T-helper 17 cell (primary cell): ENCODE data around the gene ASAP2. TPM values are rescaled to one million over a fixed set of nuclear protein-coding genes. Genes with fewer than 3 reads are reported as not detected.

Experiments
- ATAC-seq: fragments of 150-1000 bp; cut with Tn5 transposase; 2 replicates; pipeline ENCODE4 v1.10.0; 2021; ENCODE audit warnings: mild to moderate bottlenecking, moderate library complexity
- DNase-seq, 3 donors: peaks; one replicate each; pipeline versions ENCODE4 v3.0.0 to v3.0.0-alpha.2; 2020 to 2021
- H3K9me3 ChIP-seq: one replicate; pipeline ENCODE4 v1.7.0; 2013; ENCODE audit warnings: low read length, mild to moderate bottlenecking; ENCODE audit not compliant: control insufficient read depth, poor library complexity, severe bottlenecking
- H3K27ac Mint-ChIP-seq: one replicate; pipeline ENCODE4 v1.8.0; 2022; ENCODE audit warnings: mild to moderate bottlenecking, moderate library complexity, mixed read lengths
- H3K27me3 Mint-ChIP-seq: one replicate; pipeline ENCODE4 v1.8.0; 2022; ENCODE audit warnings: mixed read lengths
- H3K36me3 Mint-ChIP-seq: one replicate; pipeline ENCODE4 v1.8.0; 2022; ENCODE audit warnings: low read depth, mixed read lengths
- H3K4me1 Mint-ChIP-seq: one replicate; pipeline ENCODE4 v1.8.0; 2022; ENCODE audit warnings: mild to moderate bottlenecking, mixed read lengths
- H3K4me3 Mint-ChIP-seq: one replicate; pipeline ENCODE4 v1.8.0; 2022; ENCODE audit warnings: mild to moderate bottlenecking, moderate library complexity, mixed read lengths
- total RNA-seq, 4 donors: library from RNA in 2 of 4; stranded (reverse) in 2 of 4; gene quantifications; one replicate each; pipeline ENCODE4 v1.2.3 and lab custom pipeline; 2022 to 2026

The ASAP2 gene
- total RNA-seq, 2 donors from 2014 or later: 0.75 to 14.8 TPM

GRCh38 chr2:9194352-9194751, 12.3 kb upstream of the ASAP2 start:
- Mint-ChIP-seq H3K27ac (no peak overlapping the region), H3K4me1 (peaks cover 2% of the 10 kb centered on the region), H3K4me3 (no peak overlapping the region), H3K27me3 (peaks cover 41% of the 10 kb centered on the region), H3K36me3 (peaks cover 4% of the 10 kb centered on the region)
- ATAC-seq (no peak), DNase-seq (no peak)
- no peaks in the 10 kb centered on the region for H3K9me3 ChIP-seq

GRCh38 chr2:9196637-9197036, 10.0 kb upstream of the ASAP2 start:
- H3K9me3 ChIP-seq: no peaks in the 10 kb centered on the region
- H3K36me3 Mint-ChIP-seq: peaks cover 4% of the 10 kb centered on the region

GRCh38 chr2:9197916-9198315, 8.7 kb upstream of the ASAP2 start:
- no peaks in the 10 kb centered on the region for H3K9me3 ChIP-seq
- no peak overlapping the region for H3K4me3 Mint-ChIP-seq
- H3K27me3 Mint-ChIP-seq: peaks cover 58% of the 10 kb centered on the region

More at GRCh38 chr2:9196637-9197036, 10.0 kb upstream of the ASAP2 start:
- ATAC-seq (no peak), DNase-seq (no peak)
- Mint-ChIP-seq H3K27me3 (peaks cover 62% of the 10 kb centered on the region), H3K27ac (no peak overlapping the region), H3K4me3 (no peak overlapping the region), H3K4me1 (peaks cover 2% of the 10 kb centered on the region)

DNA sequence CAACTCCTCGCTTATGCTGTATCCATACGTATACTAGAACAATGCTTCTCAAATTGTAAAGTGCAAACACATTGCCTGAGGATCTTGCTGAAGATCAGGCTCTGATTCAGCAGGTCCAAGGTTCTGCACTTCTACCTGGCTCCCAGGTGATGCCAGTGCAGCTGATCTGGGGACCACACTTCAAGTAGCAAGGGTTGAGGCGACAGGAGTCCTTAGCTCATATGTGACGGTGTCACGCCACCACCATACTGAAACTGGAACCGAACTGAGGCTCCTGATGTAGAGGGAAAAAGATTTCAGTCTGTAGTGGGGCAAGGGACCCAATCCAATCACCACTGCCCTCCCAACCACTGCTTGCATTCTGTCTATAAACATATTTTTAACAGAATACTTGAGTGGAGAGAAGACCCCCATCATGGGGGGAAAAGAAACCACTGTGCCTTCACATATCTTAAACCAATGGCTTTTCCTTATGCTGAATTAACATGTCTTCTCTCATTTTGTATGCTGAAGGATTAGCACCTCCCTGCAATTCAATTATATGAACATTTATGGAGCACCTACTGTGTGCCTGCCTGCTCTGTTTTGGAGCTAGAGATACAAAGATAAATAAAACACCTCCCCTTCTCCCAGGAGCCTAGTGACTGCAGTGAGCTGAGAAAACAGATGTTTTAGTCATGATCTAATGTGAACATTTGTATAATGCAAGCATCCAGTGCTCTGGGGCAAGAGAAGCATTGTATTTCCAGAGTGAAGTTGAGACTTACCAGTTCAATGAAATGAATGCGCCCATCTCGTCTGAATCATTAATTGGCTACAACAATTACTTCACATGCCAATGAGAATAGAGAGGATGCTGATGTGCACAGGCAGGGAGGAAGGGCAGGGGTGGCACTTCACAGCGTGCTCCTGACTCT, 6.6 kb upstream of the ASAP2 start:
- DNase-seq: no peak
- Mint-ChIP-seq H3K4me1 (no peaks in the 10 kb centered on the region), H3K4me3 (no peak overlapping the region), H3K36me3 (peaks cover 4% of the 10 kb centered on the region), H3K27me3 (peaks cover 61% of the 10 kb centered on the region), H3K27ac (no peak overlapping the region)
- H3K9me3 ChIP-seq: no peaks in the 10 kb centered on the region
- no peak for ATAC-seq

More at GRCh38 chr2:9197916-9198315, 8.7 kb upstream of the ASAP2 start:
- ATAC-seq (no peak), DNase-seq (no peak)
- no peaks in the 10 kb centered on the region for H3K4me1 Mint-ChIP-seq
- no peak overlapping the region for H3K27ac Mint-ChIP-seq
- H3K36me3 Mint-ChIP-seq: peaks cover 4% of the 10 kb centered on the region

GRCh38 chr2:9200633-9201015, 6.0 kb upstream of the ASAP2 start:
- no peak overlapping the region for H3K4me3 Mint-ChIP-seq
- no peaks in the 10 kb centered on the region for H3K4me1 Mint-ChIP-seq
- no peaks in the 10 kb centered on the region for H3K9me3 ChIP-seq
- no peak overlapping the region for H3K27ac Mint-ChIP-seq
- peaks cover 62% of the 10 kb centered on the region for H3K27me3 Mint-ChIP-seq
- peaks cover 4% of the 10 kb centered on the region for H3K36me3 Mint-ChIP-seq
- no peak for ATAC-seq
- no peak for DNase-seq

- DNase-seq: no peak
- Mint-ChIP-seq H3K27ac (no peak overlapping the region), H3K4me3 (no peak overlapping the region), H3K36me3 (peaks cover 4% of the 10 kb centered on the region), H3K4me1 (no peaks in the 10 kb centered on the region), H3K27me3 (peaks cover 65% of the 10 kb centered on the region)
- no peak for ATAC-seq
- H3K9me3 ChIP-seq: no peaks in the 10 kb centered on the region
Observed at GRCh38 chr2:9201185-9201891, 5.3 kb upstream of the ASAP2 start.

DNA sequence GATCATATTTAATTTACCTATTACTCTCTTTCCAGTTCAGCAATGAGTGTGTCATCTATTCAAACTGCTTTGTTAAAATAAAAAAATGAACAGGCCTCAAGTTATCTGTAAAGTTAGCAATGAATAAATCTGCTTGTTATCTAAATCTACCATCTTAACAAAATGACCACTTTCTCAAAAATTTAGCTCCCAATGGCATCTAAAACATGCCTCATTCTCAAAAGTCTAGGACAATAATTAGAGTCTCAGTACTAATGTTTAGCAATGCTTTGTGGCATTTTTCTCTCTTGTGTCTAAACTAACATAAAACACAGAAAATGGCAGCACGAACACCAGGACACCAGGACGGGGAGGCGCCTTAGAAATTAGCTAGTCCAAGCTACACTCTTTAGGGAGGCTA, 3.6 kb upstream of the ASAP2 start:
- ATAC-seq (no peak), DNase-seq (no peak)
- H3K4me1 Mint-ChIP-seq: peaks cover 3% of the 10 kb centered on the region
- no peaks in the 10 kb centered on the region for H3K9me3 ChIP-seq
- peaks cover 4% of the 10 kb centered on the region for H3K36me3 Mint-ChIP-seq
- H3K4me3 Mint-ChIP-seq: no peak overlapping the region
- H3K27ac Mint-ChIP-seq: no peak overlapping the region
- H3K27me3 Mint-ChIP-seq: peaks cover 52% of the 10 kb centered on the region

DNA sequence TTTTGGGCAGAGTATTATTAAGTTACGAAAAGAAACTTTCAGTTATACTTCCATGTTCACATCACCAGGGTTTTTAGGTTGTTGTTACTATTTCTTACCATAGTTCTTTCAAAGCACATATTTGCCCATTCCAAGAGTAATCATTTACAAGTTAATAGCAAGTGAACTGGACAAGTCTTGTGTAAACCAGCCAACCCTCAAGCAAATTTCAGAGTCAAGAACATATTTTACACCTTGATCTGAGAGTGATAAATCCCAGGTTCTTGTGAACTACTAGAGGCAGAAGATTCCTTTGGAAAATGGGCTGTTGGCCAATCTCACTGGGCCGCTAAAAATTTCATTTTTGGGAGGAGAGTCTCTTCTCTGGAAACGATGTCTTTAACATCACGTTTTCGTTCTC, 2.7 kb upstream of the ASAP2 start:
- DNase-seq (no peak), ATAC-seq (no peak)
- peaks cover 53% of the 10 kb centered on the region for H3K27me3 Mint-ChIP-seq
- no peaks in the 10 kb centered on the region for H3K9me3 ChIP-seq
- H3K4me3 Mint-ChIP-seq: no peak overlapping the region
- no peak overlapping the region for H3K27ac Mint-ChIP-seq
- peaks cover 4% of the 10 kb centered on the region for H3K36me3 Mint-ChIP-seq
- H3K4me1 Mint-ChIP-seq: peaks cover 4% of the 10 kb centered on the region

DNA sequence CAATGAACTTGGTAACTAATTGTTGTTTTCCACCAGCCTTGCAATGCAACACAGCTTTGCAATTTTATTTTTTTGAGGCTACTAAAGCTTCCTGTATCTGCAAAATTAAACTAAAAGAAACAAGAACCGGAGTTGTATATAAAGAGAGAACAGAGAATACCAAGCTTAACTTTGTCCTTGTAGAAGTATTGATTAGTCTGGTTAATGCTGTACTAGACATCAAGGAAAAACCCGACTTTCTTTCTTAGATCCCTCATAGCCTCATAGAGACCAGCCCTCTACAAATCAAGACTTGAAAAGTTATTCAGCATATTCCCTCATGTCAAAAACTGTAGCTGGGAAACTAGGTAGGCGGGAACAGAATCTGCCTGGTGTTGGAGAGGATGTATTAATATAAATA, 1.7 kb upstream of the ASAP2 start:
- ATAC-seq (no peak), DNase-seq (no peak)
- Mint-ChIP-seq H3K36me3 (no peaks in the 10 kb centered on the region), H3K27ac (no peak overlapping the region), H3K27me3 (peaks cover 48% of the 10 kb centered on the region), H3K4me3 (no peak overlapping the region), H3K4me1 (peaks cover 4% of the 10 kb centered on the region)
- no peaks in the 10 kb centered on the region for H3K9me3 ChIP-seq

DNA sequence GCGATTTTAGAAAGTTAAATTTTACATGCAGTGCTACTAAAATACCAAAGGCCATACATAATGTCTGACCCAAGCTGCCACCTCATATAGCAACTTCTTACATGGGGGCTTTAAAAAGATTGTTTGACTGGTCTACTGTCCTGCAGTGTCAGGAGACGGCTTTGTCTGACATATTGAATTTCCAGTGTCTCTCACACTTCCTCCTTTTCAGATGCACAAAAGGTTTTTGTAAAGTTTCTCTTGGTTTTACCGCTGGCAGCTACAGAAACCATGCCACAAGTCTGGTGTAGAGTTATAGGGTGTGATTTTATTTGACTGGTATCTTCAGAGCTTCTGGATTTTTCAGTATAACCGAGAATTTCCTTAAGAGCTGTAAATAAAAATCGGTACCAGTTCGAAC, 1.1 kb upstream of the ASAP2 start:
- peaks cover 48% of the 10 kb centered on the region for H3K27me3 Mint-ChIP-seq
- H3K4me3 Mint-ChIP-seq: peak overlapping the region; percentile 41
- DNase-seq (no peak), ATAC-seq (no peak)
- no peak overlapping the region for H3K27ac Mint-ChIP-seq
- H3K4me1 Mint-ChIP-seq: peaks cover 4% of the 10 kb centered on the region
- H3K9me3 ChIP-seq: no peaks in the 10 kb centered on the region
- H3K36me3 Mint-ChIP-seq: no peaks in the 10 kb centered on the region

GRCh38 chr2:9206991-9207640, 504 bp downstream of the ASAP2 start:
- Mint-ChIP-seq H3K4me1 (peaks cover 4% of the 10 kb centered on the region), H3K4me3 (peak overlapping the region; percentile 64), H3K36me3 (no peaks in the 10 kb centered on the region), H3K27ac (no peak overlapping the region), H3K27me3 (peaks cover 49% of the 10 kb centered on the region)
- no peaks in the 10 kb centered on the region for H3K9me3 ChIP-seq
- ATAC-seq: no peak
- no peak for DNase-seq

- DNase-seq: no peak
Observed at GRCh38 chr2:9207641-9208311, 1.2 kb downstream of the ASAP2 start.

DNA sequence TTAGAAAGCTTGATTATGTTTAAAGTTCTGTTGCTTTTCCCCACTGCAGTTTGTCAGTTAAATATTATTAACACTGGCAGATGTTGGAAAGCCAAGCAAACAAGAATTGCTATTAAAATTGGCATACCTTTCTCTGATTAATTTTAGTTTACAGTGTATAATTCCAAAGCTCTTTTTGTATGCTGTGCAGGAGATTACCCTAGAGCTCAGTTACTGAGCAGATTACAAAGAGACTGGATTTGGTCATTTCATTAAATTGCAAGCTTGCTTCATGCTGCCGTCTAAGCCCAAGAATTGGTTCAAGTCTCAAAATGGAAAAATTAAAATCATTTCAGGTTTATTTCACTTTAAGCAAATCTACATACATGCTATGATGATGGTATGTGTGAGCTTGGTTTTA, 2.3 kb downstream of the ASAP2 start:
- Mint-ChIP-seq H3K27me3 (peaks cover 53% of the 10 kb centered on the region), H3K27ac (no peak overlapping the region), H3K36me3 (peaks cover 5% of the 10 kb centered on the region), H3K4me1 (peaks cover 4% of the 10 kb centered on the region), H3K4me3 (no peak overlapping the region)
- ATAC-seq (no peak), DNase-seq (no peak)
- no peaks in the 10 kb centered on the region for H3K9me3 ChIP-seq

More at GRCh38 chr2:9207641-9208311, 1.2 kb downstream of the ASAP2 start:
- peaks cover 4% of the 10 kb centered on the region for H3K4me1 Mint-ChIP-seq
- ATAC-seq: no peak
- H3K27ac Mint-ChIP-seq: no peak overlapping the region
- H3K27me3 Mint-ChIP-seq: peaks cover 54% of the 10 kb centered on the region
- H3K9me3 ChIP-seq: no peaks in the 10 kb centered on the region
- H3K4me3 Mint-ChIP-seq: peak overlapping the region; percentile 65
- H3K36me3 Mint-ChIP-seq: no peaks in the 10 kb centered on the region
